Fibroblast of villous mesenchyme (primary cell): ENCODE results near the gene PTP4A2. TPM values are rescaled to one million over a fixed set of nuclear protein-coding genes. Genes with fewer than 3 reads are reported as not detected.

Source experiments
- DNase-seq: peaks from one replicate; pipeline ENCODE4 v3.0.0-alpha.2; 2010; ENCODE audit warnings: low read depth
- H3K4me3 ChIP-seq: 2 replicates; pipeline ENCODE4 v1.5.1; 2011; ENCODE audit warnings: low read depth, mild to moderate bottlenecking, low read length
- CTCF ChIP-seq: IDR thresholded peaks from 2 replicates; pipeline ENCODE4 v1.5.1; 2012; ENCODE audit warnings: low read depth, mild to moderate bottlenecking, low read length; ENCODE audit not compliant: insufficient read depth
- total RNA-seq: library from RNA; depleted of rRNA; stranded (reverse); fragments of >200 nt; gene quantifications from 2 replicates; pipeline ENCODE4 v1.2.3, GENCODE V29; 2012

The PTP4A2 gene
- total RNA-seq, 1 donor, result 503 TPM

- H3K4me3 ChIP-seq, result no peak overlapping the region
- DNase-seq, result no peak
- no peak for TF ChIP-seq CTCF
Measured at GRCh38 chr1:31861346-31861745, 76.8 kb downstream of the PTP4A2 start.

DNA sequence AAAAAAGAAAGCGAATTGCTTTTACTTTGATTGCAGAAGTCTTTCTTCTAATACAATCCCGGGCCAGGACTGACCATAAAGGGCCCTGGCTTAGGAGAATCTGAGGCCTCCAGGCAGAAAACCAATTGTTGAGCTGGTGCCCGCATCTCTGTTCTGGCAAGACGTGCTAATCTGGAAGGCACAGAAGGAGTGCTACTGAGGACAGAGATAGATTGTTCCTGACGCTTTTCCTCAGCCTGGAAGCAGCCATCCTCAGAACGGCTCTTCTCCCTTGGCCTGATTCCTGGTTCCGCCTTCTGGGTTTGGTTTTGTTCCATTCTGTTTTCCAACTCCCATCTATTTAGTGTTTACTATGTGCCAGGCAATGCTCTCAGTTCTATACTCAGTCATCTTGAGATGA lies 77.6 kb downstream of the PTP4A2 start:
- H3K4me3 ChIP-seq, result no peak overlapping the region
- no peak for DNase-seq
- no peak for TF ChIP-seq CTCF

- TF ChIP-seq CTCF, result no peak
- H3K4me3 ChIP-seq, result no peak overlapping the region
- DNase-seq, result no peak
Measured at GRCh38 chr1:31859719-31860118, 78.4 kb downstream of the PTP4A2 start.

GRCh38 chr1:31859044-31859443 lies 79.1 kb downstream of the PTP4A2 start:
- DNase-seq, result no peak
- H3K4me3 ChIP-seq, result no peak overlapping the region
- TF ChIP-seq CTCF, result no peak

DNA sequence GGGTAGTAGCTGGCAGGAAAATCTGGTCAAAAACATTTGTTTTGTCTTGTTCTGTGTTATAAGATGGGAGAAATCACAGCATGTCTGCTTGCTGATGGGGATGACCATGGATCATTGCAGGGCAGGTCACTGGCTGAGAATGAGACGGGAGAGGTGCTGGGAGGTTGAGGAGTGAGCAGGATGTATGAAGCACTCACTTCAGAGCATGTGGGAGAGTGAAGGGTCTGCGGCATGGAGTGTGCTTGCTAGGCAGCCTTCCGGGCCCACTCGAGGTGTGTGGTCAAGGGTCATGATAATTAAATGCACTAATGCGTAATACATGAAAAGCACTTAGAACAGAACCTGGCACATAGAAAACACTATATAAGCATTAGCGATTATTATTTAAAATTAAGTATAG lies 80.3 kb downstream of the PTP4A2 start:
- DNase-seq, result no peak
- no peak for TF ChIP-seq CTCF
- H3K4me3 ChIP-seq, result no peak overlapping the region

Other genes starting within 250 kb of the PTP4A2 start
- gene COL16A1, start 234.4 kb downstream of the PTP4A2 start, total RNA-seq, result 86.4 and 156 TPM in 2 replicates
- 11.3 and 14.2 TPM in 2 replicates for gene ADGRB2, start 174.0 kb downstream of the PTP4A2 start, total RNA-seq
- 62.2 and 73.4 TPM in 2 replicates for gene SPOCD1, start 122.3 kb downstream of the PTP4A2 start, total RNA-seq
- 50.3 and 51.0 TPM in 2 replicates for gene KHDRBS1, start 75.5 kb upstream of the PTP4A2 start, total RNA-seq
- 5.6 and 5.8 TPM in 2 replicates for gene TMEM39B, start 134.6 kb upstream of the PTP4A2 start, total RNA-seq
- gene KPNA6, start 169.7 kb upstream of the PTP4A2 start, total RNA-seq, result 61.8 and 96.7 TPM in 2 replicates
- 105 and 128 TPM in 2 replicates for gene TXLNA, start 241.3 kb upstream of the PTP4A2 start, total RNA-seq